D721Med (cell line): Measurements from ENCODE around the gene ADAMTS6.

Experiments
- DNase-seq: peaks from one replicate; pipeline ENCODE4 v3.0.0; 2011; ENCODE audit warnings: low spot score; ENCODE audit not compliant: insufficient read length
- FAIRE-seq: peaks from 2 replicates; lab custom pipeline; 2011; peaks lifted over from hg19 to GRCh38; lab: Jason Lieb, UNC
- CTCF ChIP-seq: IDR thresholded peaks from 2 replicates; pipeline ENCODE4 v1.5.1; 2012; ENCODE audit warnings: mild to moderate bottlenecking, control low read depth; ENCODE audit not compliant: insufficient read depth; ENCODE audit errors: missing control alignments

ADAMTS6 gene, protein sequence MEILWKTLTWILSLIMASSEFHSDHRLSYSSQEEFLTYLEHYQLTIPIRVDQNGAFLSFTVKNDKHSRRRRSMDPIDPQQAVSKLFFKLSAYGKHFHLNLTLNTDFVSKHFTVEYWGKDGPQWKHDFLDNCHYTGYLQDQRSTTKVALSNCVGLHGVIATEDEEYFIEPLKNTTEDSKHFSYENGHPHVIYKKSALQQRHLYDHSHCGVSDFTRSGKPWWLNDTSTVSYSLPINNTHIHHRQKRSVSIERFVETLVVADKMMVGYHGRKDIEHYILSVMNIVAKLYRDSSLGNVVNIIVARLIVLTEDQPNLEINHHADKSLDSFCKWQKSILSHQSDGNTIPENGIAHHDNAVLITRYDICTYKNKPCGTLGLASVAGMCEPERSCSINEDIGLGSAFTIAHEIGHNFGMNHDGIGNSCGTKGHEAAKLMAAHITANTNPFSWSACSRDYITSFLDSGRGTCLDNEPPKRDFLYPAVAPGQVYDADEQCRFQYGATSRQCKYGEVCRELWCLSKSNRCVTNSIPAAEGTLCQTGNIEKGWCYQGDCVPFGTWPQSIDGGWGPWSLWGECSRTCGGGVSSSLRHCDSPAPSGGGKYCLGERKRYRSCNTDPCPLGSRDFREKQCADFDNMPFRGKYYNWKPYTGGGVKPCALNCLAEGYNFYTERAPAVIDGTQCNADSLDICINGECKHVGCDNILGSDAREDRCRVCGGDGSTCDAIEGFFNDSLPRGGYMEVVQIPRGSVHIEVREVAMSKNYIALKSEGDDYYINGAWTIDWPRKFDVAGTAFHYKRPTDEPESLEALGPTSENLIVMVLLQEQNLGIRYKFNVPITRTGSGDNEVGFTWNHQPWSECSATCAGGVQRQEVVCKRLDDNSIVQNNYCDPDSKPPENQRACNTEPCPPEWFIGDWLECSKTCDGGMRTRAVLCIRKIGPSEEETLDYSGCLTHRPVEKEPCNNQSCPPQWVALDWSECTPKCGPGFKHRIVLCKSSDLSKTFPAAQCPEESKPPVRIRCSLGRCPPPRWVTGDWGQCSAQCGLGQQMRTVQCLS (N-terminal part only)

GRCh38 chr5:65481635-65482295 is at the start of gene ADAMTS6:
Gene ADAMTS6, minus strand, starts transcription at chr5:65481920. Its CDS starts 8,247 bp downstream, at chr5:65473673.
- FAIRE-seq (no peak), DNase-seq (no peak)
- TF ChIP-seq CTCF: no peak

DNA sequence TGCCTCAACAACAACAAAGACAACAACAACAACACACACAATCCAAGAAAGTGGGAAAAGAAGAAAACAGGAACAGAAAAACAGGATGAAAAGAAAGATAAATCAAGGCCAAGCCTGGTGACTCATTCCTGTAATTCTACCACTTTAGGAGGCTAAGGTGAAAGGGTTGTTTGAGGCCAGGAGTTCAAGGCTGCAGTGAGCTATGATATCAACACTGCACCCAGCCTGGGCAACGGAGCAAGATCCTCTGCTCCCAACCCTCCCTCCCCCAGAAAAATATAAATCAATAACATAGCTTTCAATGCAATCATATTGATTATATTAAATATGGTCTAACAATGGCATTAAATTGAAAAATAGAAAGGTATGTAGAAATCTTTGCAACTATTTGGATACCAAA is 49.2 kb upstream of the ADAMTS6 start:
- no peak for TF ChIP-seq CTCF
- DNase-seq (no peak), FAIRE-seq (no peak)

- DNase-seq (no peak), FAIRE-seq (no peak)
- no peak for TF ChIP-seq CTCF
Observed at GRCh38 chr5:65525726-65526125, 44.0 kb upstream of the ADAMTS6 start.

DNA sequence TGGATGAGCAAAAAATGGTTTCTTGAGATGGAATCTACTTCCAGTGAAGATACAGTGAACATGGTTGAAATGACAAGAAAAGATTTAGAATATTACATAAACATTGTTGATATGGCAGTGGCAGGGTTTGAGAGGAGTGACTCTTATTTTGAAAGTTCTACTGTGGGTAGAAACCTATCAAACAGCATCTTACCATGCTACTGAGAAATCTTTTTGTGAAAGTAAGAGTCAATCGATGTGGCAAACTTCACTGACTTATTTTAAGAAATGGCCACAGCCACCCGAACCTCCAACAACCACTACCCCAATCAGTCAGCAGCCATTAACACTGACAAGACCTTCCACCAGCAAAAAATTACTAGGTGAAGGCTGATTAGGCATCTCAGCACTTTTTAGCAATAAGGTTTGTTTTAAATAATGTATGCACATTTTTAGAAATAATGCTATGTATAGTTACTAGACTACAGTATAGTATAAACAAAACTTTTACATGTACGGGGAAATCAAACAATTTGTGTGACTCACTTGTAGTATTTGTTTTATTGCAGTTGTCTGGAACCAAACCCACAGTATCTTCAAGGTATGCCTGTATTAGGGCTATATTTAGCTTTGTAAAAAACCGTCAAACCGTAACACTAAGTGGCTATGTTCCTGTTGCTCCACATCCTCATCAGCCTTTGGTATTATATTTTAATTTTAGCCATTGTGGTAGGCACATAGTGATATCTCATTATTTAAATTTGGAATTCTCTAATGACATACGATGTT is 30.6 kb upstream of the ADAMTS6 start:
- DNase-seq: no peak
- no peak for TF ChIP-seq CTCF
- no peak for FAIRE-seq

DNA sequence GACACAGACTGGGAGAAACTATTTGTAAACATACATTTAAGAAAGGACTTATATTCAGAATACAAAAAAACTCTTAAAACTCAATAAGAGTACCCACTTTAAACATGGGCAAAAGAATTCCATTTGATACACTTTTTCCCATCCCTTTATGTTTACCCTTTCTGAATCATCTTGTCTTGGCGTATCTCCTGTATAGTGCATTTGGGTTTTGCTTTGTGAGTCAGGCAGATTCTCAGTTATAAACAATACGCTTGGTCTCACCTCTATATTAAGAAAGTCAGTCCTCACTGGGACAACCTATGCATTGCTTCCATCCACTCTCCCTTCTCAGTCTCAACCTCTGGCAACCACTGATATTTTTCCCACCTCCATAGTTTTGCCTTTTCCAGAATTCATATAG is 27.3 kb upstream of the ADAMTS6 start:
- DNase-seq (no peak), FAIRE-seq (no peak)
- no peak for TF ChIP-seq CTCF

GRCh38 chr5:65506961-65507360 is 25.2 kb upstream of the ADAMTS6 start:
- DNase-seq (no peak), FAIRE-seq (no peak)
- TF ChIP-seq CTCF: no peak
